ENCODE results near the gene POLDIP2.

POLDIP2 gene

GRCh38 chr17:28325211-28325610 is 32.1 kb downstream of the POLDIP2 start:
- Histone ChIP-seq H2AFZ (ENCODE audit: low read depth, low read length) (no peak overlapping the region), H3K9ac (ENCODE audit: low read depth, low read length) (no peak overlapping the region), H3K4me2 (ENCODE audit: insufficient read depth, low read length) (no peak overlapping the region), H3K9me3 (ENCODE audit: insufficient read depth, low read length, severe bottlenecking) (no peaks in the 10 kb centered on the region), H3K79me2 (ENCODE audit: insufficient read depth, low read length) (peaks cover 70% of the 10 kb centered on the region), H3K36me3 (ENCODE audit: insufficient read depth, low read length) (peaks cover 67% of the 10 kb centered on the region), H3K4me1 (ENCODE audit: insufficient read depth, low read length) (peaks cover 24% of the 10 kb centered on the region), H3K27ac (ENCODE audit: low read length) (no peak overlapping the region), H3K4me3 (ENCODE audit: low read depth in 1 of 2, low read length in 2 of 2) (no peak overlapping the region), H4K20me1 (ENCODE audit: insufficient read depth, low read length) (peaks cover 44% of the 10 kb centered on the region; the same call in 1 of the 2 replicates), H3K27me3 (ENCODE audit: insufficient read depth, low read length, poor library complexity) (no peaks in the 10 kb centered on the region)
- no peak for TF ChIP-seq EZH2 (IDR thresholded peaks at IDR 0.05; ENCODE audit: borderline replicate concordance, low read depth, low read length, severe bottlenecking)
- no peak for TF ChIP-seq CTCF (IDR thresholded peaks at IDR 0.05; ENCODE audit: borderline replicate concordance, extremely low read depth, low read length, poor library complexity, severe bottlenecking)
- no peak for DNase-seq
- ATAC-seq (ENCODE audit: insufficient read depth, low read depth) = no peak

GRCh38 chr17:28324781-28325180 is 32.5 kb downstream of the POLDIP2 start:
- no peak overlapping the region for H3K4me2 ChIP-seq (ENCODE audit: insufficient read depth, low read length)
- peaks cover 29% of the 10 kb centered on the region for H3K4me1 ChIP-seq (ENCODE audit: insufficient read depth, low read length)
- no peaks in the 10 kb centered on the region for H3K27me3 ChIP-seq (ENCODE audit: insufficient read depth, low read length, poor library complexity)
- H4K20me1 ChIP-seq (ENCODE audit: insufficient read depth, low read length) = peaks cover 44% of the 10 kb centered on the region; the same call in 1 of the 2 replicates
- TF ChIP-seq EZH2 (IDR thresholded peaks at IDR 0.05; ENCODE audit: borderline replicate concordance, low read depth, low read length, severe bottlenecking) = no peak
- no peak for TF ChIP-seq CTCF (IDR thresholded peaks at IDR 0.05; ENCODE audit: borderline replicate concordance, extremely low read depth, low read length, poor library complexity, severe bottlenecking)
- no peak overlapping the region for H3K9ac ChIP-seq (ENCODE audit: low read depth, low read length)
- no peak overlapping the region for H2AFZ ChIP-seq (ENCODE audit: low read depth, low read length)
- ATAC-seq (ENCODE audit: insufficient read depth, low read depth) (no peak), DNase-seq (no peak)
- no peak overlapping the region for H3K4me3 ChIP-seq (ENCODE audit: low read depth in 1 of 2, low read length in 2 of 2)
- H3K9me3 ChIP-seq (ENCODE audit: insufficient read depth, low read length, severe bottlenecking) = no peaks in the 10 kb centered on the region
- peaks cover 75% of the 10 kb centered on the region for H3K79me2 ChIP-seq (ENCODE audit: insufficient read depth, low read length)
- H3K27ac ChIP-seq (ENCODE audit: low read length) = no peak overlapping the region
- peaks cover 69% of the 10 kb centered on the region for H3K36me3 ChIP-seq (ENCODE audit: insufficient read depth, low read length)

- peaks cover 66% of the 10 kb centered on the region for H3K36me3 ChIP-seq (ENCODE audit: insufficient read depth, low read length)
- H3K4me1 ChIP-seq (ENCODE audit: insufficient read depth, low read length) = peaks cover 30% of the 10 kb centered on the region
- H3K4me2 ChIP-seq (ENCODE audit: insufficient read depth, low read length) = peak overlapping the region; percentile 16; the same call in 1 of the 2 replicates
- H3K4me3 ChIP-seq (ENCODE audit: low read depth in 1 of 2, low read length in 2 of 2) = no peak overlapping the region
- H3K79me2 ChIP-seq (ENCODE audit: insufficient read depth, low read length) = peaks cover 79% of the 10 kb centered on the region
- H3K9ac ChIP-seq (ENCODE audit: low read depth, low read length) = no peak overlapping the region
- no peak overlapping the region for H3K27ac ChIP-seq (ENCODE audit: low read length)
- no peak for DNase-seq
- no peaks in the 10 kb centered on the region for H3K9me3 ChIP-seq (ENCODE audit: insufficient read depth, low read length, severe bottlenecking)
- H2AFZ ChIP-seq (ENCODE audit: low read depth, low read length) = no peak overlapping the region
- no peak for ATAC-seq (ENCODE audit: insufficient read depth, low read depth)
- no peak for TF ChIP-seq CTCF (IDR thresholded peaks at IDR 0.05; ENCODE audit: borderline replicate concordance, extremely low read depth, low read length, poor library complexity, severe bottlenecking)
- TF ChIP-seq EZH2 (IDR thresholded peaks at IDR 0.05; ENCODE audit: borderline replicate concordance, low read depth, low read length, severe bottlenecking) = no peak
- peaks cover 42% of the 10 kb centered on the region; the same call in 1 of the 2 replicates for H4K20me1 ChIP-seq (ENCODE audit: insufficient read depth, low read length)
- no peaks in the 10 kb centered on the region for H3K27me3 ChIP-seq (ENCODE audit: insufficient read depth, low read length, poor library complexity)
Observed at GRCh38 chr17:28324267-28324745, 33.0 kb downstream of the POLDIP2 start.
